GM23248 (cell line): ENCODE data around the gene FAM171A1.
"Not testable (repeated sequence)": the region's sequence is repeated elsewhere in the genome, so short reads cannot be mapped to it uniquely, and the experiment has no call there.

ENCODE experiments used
- EZH2 ChIP-seq: fragments of 200-600 bp; sonication (generic); IDR thresholded peaks from 2 replicates; pipeline ENCODE4 v1.6.1; 2018; ENCODE audit warnings: antibody characterized with exemption, mild to moderate bottlenecking; ENCODE audit not compliant: insufficient read depth, poor library complexity, severe bottlenecking
- EZH2phosphoT487 ChIP-seq: fragments of 200-600 bp; sonication (generic); IDR thresholded peaks from 2 replicates; pipeline ENCODE4 v1.6.1; 2018; ENCODE audit warnings: antibody characterized with exemption, moderate library complexity, mild to moderate bottlenecking, low read depth; ENCODE audit not compliant: insufficient read depth

GRCh38 chr10:15207410-15207809 is 163.7 kb downstream of the FAM171A1 start:
- not testable (repeated sequence) for TF ChIP-seq EZH2, EZH2phosphoT487
